Bronchial epithelial cell (primary cell): ENCODE measurements around the gene MMP1. TPM values are rescaled to one million over a fixed set of nuclear protein-coding genes. Genes with fewer than 3 reads are reported as not detected.
A peak's percentile ranks its signal among the peaks of the same experiment; 100 is the strongest.

ENCODE experiments used
- DNase-seq: peaks from one replicate; pipeline ENCODE4 v3.0.0-alpha.2; 2010; ENCODE audit warnings: low read depth
- FAIRE-seq: peaks from 2 replicates; lab custom pipeline; 2011; peaks lifted over from hg19 to GRCh38; lab: Jason Lieb, UNC
- H3K27me3 ChIP-seq: 2 replicates; pipeline ENCODE4 v1.5.1; 2011; ENCODE audit warnings: low read length; ENCODE audit not compliant: control insufficient read depth, insufficient read depth
- H3K36me3 ChIP-seq: 2 replicates; pipeline ENCODE4 v1.5.1; 2011; ENCODE audit warnings: low read length; ENCODE audit not compliant: control insufficient read depth, insufficient read depth
- H3K4me3 ChIP-seq: 2 replicates; pipeline ENCODE4 v1.5.1; 2011; ENCODE audit warnings: mild to moderate bottlenecking, low read depth, low read length, control low read depth
- CTCF ChIP-seq: IDR thresholded peaks from 2 replicates; pipeline ENCODE4 v1.5.1; 2011; ENCODE audit warnings: mild to moderate bottlenecking, moderate library complexity, low read length, control low read depth, inconsistent platforms; ENCODE audit not compliant: insufficient read depth, severe bottlenecking
- total RNA-seq: library from RNA; depleted of rRNA; stranded (reverse); fragments of >200 nt; gene quantifications from 2 replicates; pipeline ENCODE4 v1.2.1, GENCODE V29; 2014

MMP1 gene
- total RNA-seq, 1 donor from 2014 or later: 168 TPM

GRCh38 chr11:102793677-102794290 lies 4.2 kb downstream of the MMP1 start:
- Histone ChIP-seq H3K36me3 (no peaks in the 10 kb centered on the region), H3K4me3 (no peak overlapping the region), H3K27me3 (no peaks in the 10 kb centered on the region)
- DNase-seq: no peak
- FAIRE-seq: peak; percentile 18
- TF ChIP-seq CTCF: no peak

- FAIRE-seq (no peak), DNase-seq (no peak)
- H3K4me3 ChIP-seq: no peak overlapping the region
- H3K36me3 ChIP-seq: no peaks in the 10 kb centered on the region
- H3K27me3 ChIP-seq: no peaks in the 10 kb centered on the region
- no peak for TF ChIP-seq CTCF
These were observed 5.4 kb downstream of the MMP1 start for GRCh38 chr11:102792604-102793003.

- peak; percentile 65 for DNase-seq
These were observed 6.5 kb downstream of the MMP1 start for GRCh38 chr11:102791271-102792036.

GRCh38 chr11:102788334-102788995 lies 9.5 kb downstream of the MMP1 start:
- no peak for TF ChIP-seq CTCF
- no peaks in the 10 kb centered on the region for H3K27me3 ChIP-seq
- FAIRE-seq: no peak
- no peak for DNase-seq
- H3K4me3 ChIP-seq: no peak overlapping the region
- no peaks in the 10 kb centered on the region for H3K36me3 ChIP-seq

More at GRCh38 chr11:102791271-102792036, 6.5 kb downstream of the MMP1 start:
- no peaks in the 10 kb centered on the region for H3K36me3 ChIP-seq
- TF ChIP-seq CTCF: no peak
- no peak for FAIRE-seq
- H3K4me3 ChIP-seq: no peak overlapping the region
- H3K27me3 ChIP-seq: no peaks in the 10 kb centered on the region

DNA sequence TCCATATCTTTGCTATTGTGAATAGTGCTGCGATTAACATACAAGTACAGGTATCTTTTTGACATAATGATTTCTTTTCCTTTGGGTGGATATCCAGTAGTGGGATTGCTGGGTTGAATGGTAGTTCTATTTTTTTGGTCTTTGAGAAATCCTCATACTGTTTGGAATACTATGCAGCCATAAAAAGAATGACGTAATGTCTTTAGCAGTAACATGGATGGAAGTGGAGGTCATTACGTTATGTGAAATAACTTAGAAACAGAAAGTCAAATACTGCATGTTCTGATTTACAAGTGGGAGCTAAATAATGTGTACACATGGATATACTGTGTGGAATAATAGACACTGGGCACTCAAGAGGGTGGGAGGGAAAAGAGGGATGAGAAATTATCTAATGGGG lies 13.6 kb downstream of the MMP1 start:
- FAIRE-seq: no peak
- no peak for TF ChIP-seq CTCF
- no peak for DNase-seq
- Histone ChIP-seq H3K27me3 (no peaks in the 10 kb centered on the region), H3K36me3 (no peaks in the 10 kb centered on the region), H3K4me3 (no peak overlapping the region)
